Measurements from ENCODE around the gene SEH1L.
A peak's percentile ranks its signal among the peaks of the same experiment; 100 is the strongest.
"Not testable (repeated sequence)": the region's sequence is repeated elsewhere in the genome, so short reads cannot be mapped to it uniquely, and the experiment has no call there.

The SEH1L gene

GRCh38 chr18:12947285-12948049 is at the start of gene SEH1L:
SEH1L (plus strand) TSS chr18:12948011; CDS start chr18:12948122, 111 bp downstream.
- DNase-seq (ENCODE audit: low spot score): peak; percentile 95

GRCh38 chr18:12901208-12901607 is 46.6 kb upstream of the SEH1L start:
- not testable (repeated sequence) for DNase-seq (ENCODE audit: low spot score)

GRCh38 chr18:12904012-12904516 is 43.7 kb upstream of the SEH1L start:
- DNase-seq (ENCODE audit: low spot score): no peak

GRCh38 chr18:12906119-12906518 is 41.7 kb upstream of the SEH1L start:
- no peak for DNase-seq (ENCODE audit: low spot score)

GRCh38 chr18:12906773-12907172 is 41.0 kb upstream of the SEH1L start:
- no peak for DNase-seq (ENCODE audit: low spot score)

- DNase-seq (ENCODE audit: low spot score): no peak
These were observed 40.4 kb upstream of the SEH1L start for GRCh38 chr18:12907258-12907925.

- no peak for DNase-seq (ENCODE audit: low spot score)
These were observed 39.1 kb upstream of the SEH1L start for GRCh38 chr18:12908706-12909105.

GRCh38 chr18:12911025-12911928 is 36.5 kb upstream of the SEH1L start:
- peak; percentile 32 for DNase-seq (ENCODE audit: low spot score)

- no peak for DNase-seq (ENCODE audit: low spot score)
These were observed 35.7 kb upstream of the SEH1L start for GRCh38 chr18:12911929-12912703.

GRCh38 chr18:12921178-12921577 is 26.6 kb upstream of the SEH1L start:
- DNase-seq (ENCODE audit: low spot score): no peak

GRCh38 chr18:12922266-12922665 is 25.5 kb upstream of the SEH1L start:
- no peak for DNase-seq (ENCODE audit: low spot score)

- no peak for DNase-seq (ENCODE audit: low spot score)
These were observed 23.2 kb upstream of the SEH1L start for GRCh38 chr18:12924616-12925015.

- DNase-seq (ENCODE audit: low spot score): no peak
These were observed 19.6 kb upstream of the SEH1L start for GRCh38 chr18:12928206-12928605.

GRCh38 chr18:12928641-12929040 is 19.2 kb upstream of the SEH1L start:
- DNase-seq (ENCODE audit: low spot score): peak; percentile 19

GRCh38 chr18:12929477-12930083 is 18.2 kb upstream of the SEH1L start:
- no peak for DNase-seq (ENCODE audit: low spot score)

- no peak for DNase-seq (ENCODE audit: low spot score)
These were observed 17.4 kb upstream of the SEH1L start for GRCh38 chr18:12930376-12930775.

GRCh38 chr18:12930908-12931307 is 16.9 kb upstream of the SEH1L start:
- DNase-seq (ENCODE audit: low spot score): no peak

- no peak for DNase-seq (ENCODE audit: low spot score)
These were observed 14.5 kb upstream of the SEH1L start for GRCh38 chr18:12933327-12933726.

- peak; percentile 83 for DNase-seq (ENCODE audit: low spot score)
These were observed 13.2 kb upstream of the SEH1L start for GRCh38 chr18:12934454-12935071.

GRCh38 chr18:12939162-12939561 is 8.6 kb upstream of the SEH1L start:
- no peak for DNase-seq (ENCODE audit: low spot score)

- DNase-seq (ENCODE audit: low spot score): peak; percentile 27
These were observed 4.6 kb upstream of the SEH1L start for GRCh38 chr18:12943215-12943614.
